Measurements from ENCODE around the gene FAM187B.
"Not testable (repeated sequence)": the region's sequence is repeated elsewhere in the genome, so short reads cannot be mapped to it uniquely, and the experiment has no call there.

Gene FAM187B

DNA sequence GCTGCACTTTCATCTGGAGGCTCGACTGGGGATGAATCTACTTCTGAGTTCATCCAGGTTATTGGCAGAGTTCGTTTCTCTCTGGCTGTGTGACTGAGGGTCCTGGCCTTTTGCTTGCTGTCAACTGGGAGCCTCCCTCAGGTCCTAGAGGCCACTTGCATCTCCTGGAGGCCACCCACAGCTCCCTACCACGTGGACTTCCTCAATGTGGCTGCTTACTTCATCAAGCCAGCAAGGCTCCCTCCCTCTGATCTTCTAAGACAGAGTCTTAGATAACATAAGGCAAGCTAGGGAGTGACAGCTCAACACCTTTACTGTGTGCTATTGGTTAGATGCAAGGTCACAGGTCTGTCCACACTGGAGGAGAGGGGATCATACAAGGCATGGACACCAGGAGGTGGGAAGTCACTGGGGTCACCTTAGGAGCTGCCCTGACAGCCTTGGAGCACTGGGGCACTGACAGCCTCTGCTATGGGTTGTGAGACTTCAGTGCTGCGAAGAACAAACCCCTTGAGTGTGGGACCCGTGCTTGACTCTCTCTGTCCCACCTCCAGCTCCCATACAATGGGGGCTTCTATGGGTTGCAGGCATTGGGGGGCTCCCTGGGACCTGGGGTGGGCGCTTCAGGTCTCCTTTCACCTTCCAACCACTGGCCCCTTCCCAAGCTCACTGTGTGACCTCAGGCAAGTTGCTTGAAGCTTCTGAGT is 5.3 kb downstream of the FAM187B start:
- TF ChIP-seq, protein P1, sequence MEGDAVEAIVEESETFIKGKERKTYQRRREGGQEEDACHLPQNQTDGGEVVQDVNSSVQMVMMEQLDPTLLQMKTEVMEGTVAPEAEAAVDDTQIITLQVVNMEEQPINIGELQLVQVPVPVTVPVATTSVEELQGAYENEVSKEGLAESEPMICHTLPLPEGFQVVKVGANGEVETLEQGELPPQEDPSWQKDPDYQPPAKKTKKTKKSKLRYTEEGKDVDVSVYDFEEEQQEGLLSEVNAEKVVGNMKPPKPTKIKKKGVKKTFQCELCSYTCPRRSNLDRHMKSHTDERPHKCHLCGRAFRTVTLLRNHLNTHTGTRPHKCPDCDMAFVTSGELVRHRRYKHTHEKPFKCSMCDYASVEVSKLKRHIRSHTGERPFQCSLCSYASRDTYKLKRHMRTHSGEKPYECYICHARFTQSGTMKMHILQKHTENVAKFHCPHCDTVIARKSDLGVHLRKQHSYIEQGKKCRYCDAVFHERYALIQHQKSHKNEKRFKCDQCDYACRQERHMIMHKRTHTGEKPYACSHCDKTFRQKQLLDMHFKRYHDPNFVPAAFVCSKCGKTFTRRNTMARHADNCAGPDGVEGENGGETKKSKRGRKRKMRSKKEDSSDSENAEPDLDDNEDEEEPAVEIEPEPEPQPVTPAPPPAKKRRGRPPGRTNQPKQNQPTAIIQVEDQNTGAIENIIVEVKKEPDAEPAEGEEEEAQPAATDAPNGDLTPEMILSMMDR (IDR thresholded peaks at IDR 0.05; ENCODE audit: low read depth, low read length, missing control alignments), result no peak
- in situ Hi-C loops (cut with HindIII; ENCODE audit: low sequenced_read_pairs), result no loop called here
- H3K4me3 ChIP-seq (ENCODE audit: low read depth, low read length), result no peak overlapping the region
- no peak for DNase-seq (ENCODE audit: low read depth)

DNA sequence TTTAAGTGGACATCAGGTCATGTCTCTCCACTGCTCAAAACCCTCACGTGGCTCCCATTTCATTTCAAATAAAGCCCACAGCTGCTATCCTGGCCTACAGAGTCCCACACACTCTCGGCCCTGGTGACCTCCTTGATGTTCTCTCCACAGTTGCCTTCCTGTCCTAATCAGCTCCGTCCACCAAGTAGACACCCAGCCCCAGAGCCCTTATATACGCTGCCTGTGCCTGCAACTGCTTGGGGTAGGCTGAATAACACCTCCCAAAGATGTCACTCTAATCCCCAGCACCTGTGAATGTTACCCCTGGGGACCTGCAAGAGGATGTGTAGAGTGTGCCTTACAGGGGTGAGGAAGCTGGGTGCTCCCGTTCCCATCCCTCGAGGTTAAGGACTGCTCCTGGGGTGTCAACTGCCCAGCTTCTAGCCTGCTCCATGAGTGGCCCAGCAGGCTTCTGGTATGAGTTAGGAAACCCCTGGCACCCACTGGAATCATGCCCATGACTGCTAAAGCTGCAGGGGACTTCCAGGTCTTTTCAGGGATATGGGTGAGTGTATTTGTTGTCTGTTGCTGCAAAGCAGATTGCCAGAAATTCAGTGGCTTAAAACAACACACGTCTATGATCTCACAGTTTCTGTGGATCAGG is 6.0 kb downstream of the FAM187B start:
- in situ Hi-C loops (cut with HindIII; ENCODE audit: low sequenced_read_pairs), result no loop called here
- TF ChIP-seq, protein P1 (IDR thresholded peaks at IDR 0.05; ENCODE audit: low read depth, low read length, missing control alignments), result no peak
- DNase-seq (ENCODE audit: low read depth), result no peak
- no peak overlapping the region for H3K4me3 ChIP-seq (ENCODE audit: low read depth, low read length)

DNA sequence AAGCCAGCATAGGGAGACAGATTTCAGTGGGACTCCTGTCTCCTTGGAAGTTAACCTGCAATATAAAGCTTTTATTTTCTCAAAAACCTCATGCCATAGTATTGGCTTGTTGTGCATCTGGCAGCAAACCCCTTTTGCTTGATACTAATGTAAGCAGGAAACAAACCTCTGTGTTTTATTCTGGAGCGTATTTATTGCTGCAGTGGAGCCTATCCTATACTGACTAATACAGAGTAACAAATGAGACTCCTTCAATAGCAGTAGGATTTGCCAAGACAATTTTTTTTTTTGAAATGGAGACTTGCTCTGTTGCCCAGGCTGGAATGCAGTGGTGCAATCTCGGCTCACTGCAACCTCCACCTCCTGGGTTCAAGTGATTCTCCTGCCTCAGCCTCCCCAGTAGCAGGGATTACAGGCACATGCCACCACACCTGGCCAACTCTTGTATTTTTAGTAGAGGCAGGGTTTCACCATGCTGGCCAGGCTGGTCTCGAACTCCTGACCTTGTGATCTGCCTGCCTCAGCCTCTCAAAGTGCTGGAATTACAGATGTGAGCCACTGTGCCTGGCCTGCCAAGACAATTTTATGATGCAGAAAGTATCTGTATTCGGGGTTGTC is 7.5 kb downstream of the FAM187B start:
- DNase-seq (ENCODE audit: low read depth); H3K4me3 ChIP-seq (ENCODE audit: low read depth, low read length); in situ Hi-C loops (cut with HindIII; ENCODE audit: low sequenced_read_pairs): not testable (repeated sequence)

DNA sequence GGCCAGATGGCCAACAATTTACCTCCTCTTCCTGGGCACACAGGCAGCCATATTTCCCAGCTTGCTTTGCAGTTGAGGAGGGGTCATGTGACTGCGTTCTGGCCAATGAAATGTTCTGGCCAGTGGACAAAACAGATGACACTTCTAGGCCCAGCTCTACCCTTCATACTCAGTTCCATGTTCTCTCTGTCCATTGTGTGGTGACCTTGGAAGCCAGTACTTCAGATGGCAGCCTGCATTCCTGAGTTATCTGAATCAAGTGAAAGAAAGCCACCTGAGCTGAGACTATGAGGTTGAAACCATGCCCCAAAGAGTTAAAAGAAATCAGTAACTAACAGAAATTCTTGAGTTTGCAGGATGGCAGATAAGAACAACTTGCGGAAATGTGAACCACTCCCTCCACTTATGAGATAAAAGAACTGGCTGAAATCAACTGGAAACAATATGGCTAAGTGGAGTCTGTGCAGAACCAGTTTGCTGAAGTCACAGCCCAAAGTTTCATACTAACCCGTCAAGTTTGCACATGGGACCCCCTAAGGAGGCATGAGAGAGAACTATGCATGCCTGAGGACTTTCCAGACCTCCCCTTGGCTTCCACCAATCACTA is 8.1 kb downstream of the FAM187B start:
- DNase-seq (ENCODE audit: low read depth), result no peak
- TF ChIP-seq, protein P1 (IDR thresholded peaks at IDR 0.05; ENCODE audit: low read depth, low read length, missing control alignments), result no peak
- H3K4me3 ChIP-seq (ENCODE audit: low read depth, low read length), result no peak overlapping the region
- in situ Hi-C loops (cut with HindIII; ENCODE audit: low sequenced_read_pairs), result no loop called here

DNA sequence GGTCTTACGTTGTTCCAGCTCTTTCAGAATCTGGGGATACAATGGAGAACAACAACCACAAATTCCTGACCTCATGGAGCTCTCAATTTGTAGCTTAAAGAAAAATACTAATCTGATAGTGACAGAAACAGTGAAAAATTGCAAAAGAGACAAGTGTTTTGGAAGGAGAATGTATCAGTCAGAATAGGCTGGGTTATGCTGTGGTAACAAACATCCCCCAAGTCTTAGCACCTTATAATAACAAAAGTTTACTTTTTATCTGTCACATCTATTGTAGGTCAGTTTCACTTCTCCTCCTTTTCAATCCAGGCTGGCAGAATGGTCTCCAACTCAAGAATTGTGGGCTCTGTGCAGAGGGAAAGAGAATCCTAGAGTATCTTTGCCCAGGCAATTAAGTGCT is 9.5 kb downstream of the FAM187B start:
- TF ChIP-seq, protein P1 (IDR thresholded peaks at IDR 0.05; ENCODE audit: low read depth, low read length, missing control alignments), result no peak
- in situ Hi-C loops (cut with HindIII; ENCODE audit: low sequenced_read_pairs), result no loop called here
- DNase-seq (ENCODE audit: low read depth), result no peak
- no peak overlapping the region for H3K4me3 ChIP-seq (ENCODE audit: low read depth, low read length)

DNA sequence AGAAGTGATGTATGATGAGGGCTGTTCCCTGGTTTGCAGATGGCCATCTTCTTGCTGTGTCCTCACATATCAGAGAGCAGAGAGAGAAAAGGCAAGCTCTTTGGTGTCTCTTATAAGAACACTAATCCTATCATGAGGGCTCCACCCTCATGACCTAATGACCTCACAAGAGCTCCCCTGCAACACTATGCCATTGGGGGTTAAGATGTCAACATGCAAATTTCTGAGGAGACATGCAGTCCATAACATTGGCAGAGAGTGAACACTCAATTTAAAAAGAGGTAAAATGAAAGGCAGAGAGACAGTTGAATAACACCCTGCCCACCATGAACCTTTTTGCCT is 10.9 kb downstream of the FAM187B start:
- H3K4me3 ChIP-seq (ENCODE audit: low read depth, low read length), result no peak overlapping the region
- in situ Hi-C loops (cut with HindIII; ENCODE audit: low sequenced_read_pairs), result no loop called here
- TF ChIP-seq, protein P1 (IDR thresholded peaks at IDR 0.05; ENCODE audit: low read depth, low read length, missing control alignments), result no peak
- DNase-seq (ENCODE audit: low read depth), result no peak

Data from astrocyte of the cerebellum (primary cell).